ENCODE data around the gene ACSS1. TPM values are rescaled to one million over a fixed set of nuclear protein-coding genes. Genes with fewer than 3 reads are reported as not detected.

The ACSS1 gene
- total RNA-seq, 1 experiment from 2014 or later, result 0.61 TPM

GRCh38 chr20:25048519-25048952 lies 9.4 kb downstream of the ACSS1 start:
- Mint-ChIP-seq H3K9me3 (no peaks in the 10 kb centered on the region), H3K27me3 (ENCODE audit: low read depth) (peaks cover 28% of the 10 kb centered on the region), H3K4me1 (peaks cover 10% of the 10 kb centered on the region in 2 experiments; a peak in 3 of 4 replicates), H3K27ac (no peak overlapping the region), H3K4me3 (no peak overlapping the region), H3K36me3 (ENCODE audit: insufficient read depth in 1 of 3, low read depth in 3 of 3) (no peaks in the 10 kb centered on the region)
- Histone ChIP-seq H3K9ac (ENCODE audit: extremely low read depth, insufficient read length, low read length) (no peak overlapping the region), H3K18ac (ENCODE audit: insufficient read length, low read depth, low read length) (no peak overlapping the region), H2BK120ac (ENCODE audit: low read depth, low read length, poor library complexity, severe bottlenecking) (no peak overlapping the region), H3K23me2 (ENCODE audit: insufficient read length, low read depth, low read length, poor library complexity, severe bottlenecking) (no peaks in the 10 kb centered on the region), H2AK5ac (ENCODE audit: insufficient read length, low read length) (no peak overlapping the region), H4K8ac (replicated peaks; ENCODE audit: insufficient read length, low read depth, low read length) (no peak overlapping the region), H3K79me1 (ENCODE audit: insufficient read depth, low read depth, low read length, poor library complexity, severe bottlenecking) (no peaks in the 10 kb centered on the region), H4K20me1 (ENCODE audit: control insufficient read depth, insufficient read depth, insufficient read length) (no peaks in the 10 kb centered on the region), H2BK15ac (ENCODE audit: low read depth, low read length) (no peak overlapping the region), H3K23ac (ENCODE audit: insufficient read length, low read depth, low read length) (no peak overlapping the region), H3K27me3 (ENCODE audit: insufficient read depth, low read length) (no peaks in the 10 kb centered on the region; the same call in 1 of the 2 replicates), H4K91ac (ENCODE audit: insufficient read length, low read depth, low read length) (no peak overlapping the region), H3K56ac (ENCODE audit: insufficient read length, low read depth, low read length) (no peak overlapping the region), H3K27ac (ENCODE audit: insufficient read length, low read depth, low read length) (no peak overlapping the region), H3K79me2 (ENCODE audit: insufficient read depth, low read length) (no peaks in the 10 kb centered on the region), H3K4me2 (ENCODE audit: insufficient read depth, insufficient read length, low read length) (no peak overlapping the region), H2BK20ac (ENCODE audit: low read depth, low read length, poor library complexity, severe bottlenecking) (no peak overlapping the region), H3K4ac (ENCODE audit: low read depth, low read length) (no peak overlapping the region), H4K5ac (ENCODE audit: insufficient read length, low read depth, low read length) (no peak overlapping the region), H2BK5ac (ENCODE audit: insufficient read length, low read length) (no peak overlapping the region), H3K9me3 (ENCODE audit: control insufficient read depth, low read depth, low read length) (no peaks in the 10 kb centered on the region), H3K4me1 (ENCODE audit: insufficient read depth, low read length) (no peaks in the 10 kb centered on the region), H3K14ac (ENCODE audit: insufficient read depth, low read length) (no peak overlapping the region), H2BK12ac (ENCODE audit: insufficient read length, low read depth, low read length) (no peak overlapping the region), H3T11ph (ENCODE audit: low read length) (no peak overlapping the region), H2AFZ (ENCODE audit: low read length) (no peak overlapping the region)
- TF ChIP-seq, protein P1, sequence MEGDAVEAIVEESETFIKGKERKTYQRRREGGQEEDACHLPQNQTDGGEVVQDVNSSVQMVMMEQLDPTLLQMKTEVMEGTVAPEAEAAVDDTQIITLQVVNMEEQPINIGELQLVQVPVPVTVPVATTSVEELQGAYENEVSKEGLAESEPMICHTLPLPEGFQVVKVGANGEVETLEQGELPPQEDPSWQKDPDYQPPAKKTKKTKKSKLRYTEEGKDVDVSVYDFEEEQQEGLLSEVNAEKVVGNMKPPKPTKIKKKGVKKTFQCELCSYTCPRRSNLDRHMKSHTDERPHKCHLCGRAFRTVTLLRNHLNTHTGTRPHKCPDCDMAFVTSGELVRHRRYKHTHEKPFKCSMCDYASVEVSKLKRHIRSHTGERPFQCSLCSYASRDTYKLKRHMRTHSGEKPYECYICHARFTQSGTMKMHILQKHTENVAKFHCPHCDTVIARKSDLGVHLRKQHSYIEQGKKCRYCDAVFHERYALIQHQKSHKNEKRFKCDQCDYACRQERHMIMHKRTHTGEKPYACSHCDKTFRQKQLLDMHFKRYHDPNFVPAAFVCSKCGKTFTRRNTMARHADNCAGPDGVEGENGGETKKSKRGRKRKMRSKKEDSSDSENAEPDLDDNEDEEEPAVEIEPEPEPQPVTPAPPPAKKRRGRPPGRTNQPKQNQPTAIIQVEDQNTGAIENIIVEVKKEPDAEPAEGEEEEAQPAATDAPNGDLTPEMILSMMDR (conservative IDR thresholded peaks at IDR 0.05), result no peak
- no CpG with 5 or more reads among the region's 8 CpGs for WGBS (ENCODE audit: extremely low coverage, insufficient read length, low lambda C conversion rate)
- no peak for DNase-seq

All from H9 (cell line).